ENCODE measurements around the gene INTS3.
"Not testable (repeated sequence)": the region's sequence is repeated elsewhere in the genome, so short reads cannot be mapped to it uniquely, and the experiment has no call there.

Gene INTS3

GRCh38 chr1:153705484-153705883 lies 22.4 kb upstream of the INTS3 start:
- DNase-seq (ENCODE audit: low spot score), result no peak

- DNase-seq (ENCODE audit: low spot score), result no peak
Observed at GRCh38 chr1:153711026-153711425, 16.8 kb upstream of the INTS3 start.

- not testable (repeated sequence) for DNase-seq (ENCODE audit: low spot score)
Observed at GRCh38 chr1:153716211-153716610, 11.6 kb upstream of the INTS3 start.

- DNase-seq (ENCODE audit: low spot score), result no peak
Observed at GRCh38 chr1:153717330-153717729, 10.5 kb upstream of the INTS3 start.

- DNase-seq (ENCODE audit: low spot score), result no peak
Observed at GRCh38 chr1:153723687-153724086, 4.2 kb upstream of the INTS3 start.

GRCh38 chr1:153724634-153725033 lies 3.2 kb upstream of the INTS3 start:
- not testable (repeated sequence) for DNase-seq (ENCODE audit: low spot score)

GRCh38 chr1:153728305-153729066 lies 636 bp downstream of the INTS3 start:
- peak; percentile 49 for DNase-seq (ENCODE audit: low spot score)

GRCh38 chr1:153730468-153730988 lies 2.7 kb downstream of the INTS3 start:
- no peak for DNase-seq (ENCODE audit: low spot score)

- no peak for DNase-seq (ENCODE audit: low spot score)
Observed at GRCh38 chr1:153733970-153734369, 6.1 kb downstream of the INTS3 start.

GRCh38 chr1:153734396-153735089 lies 6.7 kb downstream of the INTS3 start:
- DNase-seq (ENCODE audit: low spot score), result no peak

- no peak for DNase-seq (ENCODE audit: low spot score)
Observed at GRCh38 chr1:153735090-153735420, 7.2 kb downstream of the INTS3 start.

GRCh38 chr1:153741986-153742385 lies 14.1 kb downstream of the INTS3 start:
- no peak for DNase-seq (ENCODE audit: low spot score)

GRCh38 chr1:153742411-153743142 lies 14.7 kb downstream of the INTS3 start:
- DNase-seq (ENCODE audit: low spot score), result no peak

GRCh38 chr1:153745417-153745816 lies 17.6 kb downstream of the INTS3 start:
- DNase-seq (ENCODE audit: low spot score), result peak; percentile 65

GRCh38 chr1:153746174-153746573 lies 18.3 kb downstream of the INTS3 start:
- no peak for DNase-seq (ENCODE audit: low spot score)

GRCh38 chr1:153748903-153749302 lies 21.1 kb downstream of the INTS3 start:
- no peak for DNase-seq (ENCODE audit: low spot score)

GRCh38 chr1:153749408-153750005 lies 21.7 kb downstream of the INTS3 start:
- DNase-seq (ENCODE audit: low spot score), result peak; percentile 92

GRCh38 chr1:153750026-153750995 lies 22.5 kb downstream of the INTS3 start:
- DNase-seq (ENCODE audit: low spot score), result no peak

- DNase-seq (ENCODE audit: low spot score), result no peak
Observed at GRCh38 chr1:153752072-153752471, 24.2 kb downstream of the INTS3 start.

- no peak for DNase-seq (ENCODE audit: low spot score)
Observed at GRCh38 chr1:153752571-153753195, 24.8 kb downstream of the INTS3 start.

GRCh38 chr1:153754266-153754665 lies 26.4 kb downstream of the INTS3 start:
- no peak for DNase-seq (ENCODE audit: low spot score)
